Liver (tissue), 9 donors: Measurements from ENCODE around the gene PTRH1. TPM values are rescaled to one million over a fixed set of nuclear protein-coding genes. Genes with fewer than 3 reads are reported as not detected.

Experiments
- DNase-seq: peaks from one replicate; pipeline ENCODE4 v3.0.0-alpha.2; 2017; ENCODE audit warnings: low spot score
- H3K27ac ChIP-seq, 2 donors: one replicate each; pipeline ENCODE4 v1.7.0; 2013; ENCODE audit warnings: inconsistent platforms in 2 of 2, low read length in 2 of 2, control low read depth in 1 of 2, low read depth in 1 of 2, mild to moderate bottlenecking in 1 of 2
- H3K27me3 ChIP-seq, 4 donors: one replicate each; pipeline versions ENCODE4 v1.6.1 to v1.7.0; 2013; ENCODE audit warnings: low read length in 3 of 4, inconsistent platforms in 1 of 4, mild to moderate bottlenecking in 1 of 4, moderate library complexity in 1 of 4; ENCODE audit not compliant: control insufficient read depth in 4 of 4, insufficient read depth in 4 of 4
- H3K36me3 ChIP-seq, 4 donors: one replicate each; pipeline versions ENCODE4 v1.6.1 to v1.7.0; 2013; ENCODE audit warnings: low read length in 3 of 4, mild to moderate bottlenecking in 3 of 4, low read depth in 1 of 4, moderate library complexity in 1 of 4; ENCODE audit not compliant: control insufficient read depth in 4 of 4, insufficient read depth in 3 of 4
- H3K4me1 ChIP-seq, 4 donors: one replicate each; pipeline versions ENCODE4 v1.6.1 to v1.7.0; 2013; ENCODE audit warnings: low read length in 3 of 4, mild to moderate bottlenecking in 3 of 4, moderate library complexity in 1 of 4; ENCODE audit not compliant: control insufficient read depth in 4 of 4, insufficient read depth in 4 of 4
- H3K4me3 ChIP-seq, 3 donors: one replicate each; pipeline versions ENCODE4 v1.6.1 to v1.7.0; 2013; ENCODE audit warnings: low read length in 3 of 3, control low read depth in 1 of 3, low read depth in 1 of 3, mild to moderate bottlenecking in 1 of 3
- H3K9ac ChIP-seq, 2 donors: one replicate each; pipeline ENCODE4 v1.7.0; 2013; ENCODE audit warnings: low read length in 2 of 2, mild to moderate bottlenecking in 2 of 2, moderate library complexity in 2 of 2, control low read depth in 1 of 2, low read depth in 1 of 2
- H3K9me3 ChIP-seq, 4 donors: one replicate each; pipeline versions ENCODE4 v1.6.1 to v1.7.0; 2013; ENCODE audit warnings: low read length in 3 of 4; ENCODE audit not compliant: control insufficient read depth in 4 of 4
- ATF3 ChIP-seq: IDR thresholded peaks from 2 replicates; pipeline ENCODE4 v1.6.1; 2016; ENCODE audit warnings: antibody characterized with exemption
- CTCF ChIP-seq: fragments of 150-350 bp; IDR thresholded peaks from 2 replicates; pipeline ENCODE4 v1.5.1; 2017; ENCODE audit warnings: improper control_type of control experiment, low read depth, low read length; ENCODE audit not compliant: missing input control
- EGR1 ChIP-seq, 2 donors: IDR thresholded peaks; 2 replicates each; pipeline ENCODE4 v1.6.1; 2016 to 2018; ENCODE audit warnings: antibody characterized with exemption in 2 of 2, low read depth in 2 of 2
- FOXA1 ChIP-seq: IDR thresholded peaks from 2 replicates; pipeline ENCODE4 v1.6.1; 2016; ENCODE audit warnings: antibody characterized with exemption
- FOXA2 ChIP-seq: IDR thresholded peaks from 2 replicates; pipeline ENCODE4 v1.6.1; 2016; ENCODE audit warnings: antibody characterized with exemption
- GABPA ChIP-seq, 2 donors: IDR thresholded peaks in 1 of 2; conservative IDR thresholded peaks in 1 of 2; 2 replicates each; pipeline ENCODE4 v1.6.1; 2016; ENCODE audit warnings: antibody characterized with exemption in 2 of 2, mild to moderate bottlenecking in 1 of 2, moderate library complexity in 1 of 2
- HNF4A ChIP-seq, 2 donors: conservative IDR thresholded peaks; 2 replicates each; pipeline ENCODE4 v1.6.1; 2016; ENCODE audit warnings: antibody characterized with exemption in 2 of 2, mild to moderate bottlenecking in 2 of 2
- HNF4G ChIP-seq: IDR thresholded peaks from 2 replicates; pipeline ENCODE4 v1.6.1; 2016; ENCODE audit warnings: antibody characterized with exemption
- JUND ChIP-seq, 2 donors: IDR thresholded peaks; 2 replicates each; pipeline ENCODE4 v1.6.1; 2016; ENCODE audit warnings: antibody characterized with exemption in 2 of 2
- MAX ChIP-seq: IDR thresholded peaks from 2 replicates; pipeline ENCODE4 v1.6.1; 2016; ENCODE audit warnings: antibody characterized with exemption
- NR2F2 ChIP-seq: IDR thresholded peaks from 2 replicates; pipeline ENCODE4 v1.6.1; 2016; ENCODE audit warnings: antibody characterized with exemption
- RAD21 ChIP-seq, 2 donors: IDR thresholded peaks; 2 replicates each; pipeline ENCODE4 v1.6.1; 2016; ENCODE audit warnings: antibody characterized with exemption in 2 of 2, mild to moderate bottlenecking in 2 of 2
- REST ChIP-seq: IDR thresholded peaks from 2 replicates; pipeline ENCODE4 v1.6.1; 2016; ENCODE audit warnings: antibody characterized with exemption, mild to moderate bottlenecking
- RXRA ChIP-seq, 2 donors: IDR thresholded peaks; 2 replicates each; pipeline ENCODE4 v1.6.1; 2017 to 2018; ENCODE audit warnings: antibody characterized with exemption in 2 of 2, mild to moderate bottlenecking in 1 of 2
- SP1 ChIP-seq: IDR thresholded peaks from 2 replicates; pipeline ENCODE4 v1.6.1; 2018; ENCODE audit warnings: antibody characterized with exemption, mild to moderate bottlenecking
- TAF1 ChIP-seq: conservative IDR thresholded peaks from 2 replicates; pipeline ENCODE4 v1.6.1; 2016; ENCODE audit warnings: antibody characterized with exemption, mild to moderate bottlenecking
- YY1 ChIP-seq: IDR thresholded peaks from 2 replicates; pipeline ENCODE4 v1.6.1; 2016; ENCODE audit warnings: antibody characterized with exemption, mild to moderate bottlenecking
- ZBTB33 ChIP-seq: IDR thresholded peaks from 2 replicates; pipeline ENCODE4 v1.6.1; 2016; ENCODE audit warnings: antibody characterized with exemption
- WGBS: extraction: QIAGEN DNeasy Blood & Tissue Kit; methylation state at CpG from one replicate; pipeline ENCODE4 v1.1.7; 2013; 5-methylcytosine and 5-hydroxymethylcytosine counted together
- polyA plus RNA-seq, 2 donors: library from polyadenylated mRNA; stranded (reverse) in 1 of 2; unstranded in 1 of 2; fragments of 200-250 nt in 1 of 2; fragments of >200 nt in 1 of 2; fragmentation: Nextera tagmentation in 1 of 2; extraction: Ambion mirVana in 1 of 2; gene quantifications; one replicate each; pipeline versions ENCODE4 v1.2.1 to v1.2.3, GENCODE V29; 2013 to 2015
- total RNA-seq, 2 donors: library from RNA; depleted of rRNA; stranded (reverse); fragments of >200 nt; gene quantifications; one replicate each; pipeline ENCODE4 v1.2.3, GENCODE V29; 2014
- donor health status: healthy.
- donor health status: healthy.
- donor health status: healthy.
- donor health status: healthy.
- donor health status: healthy.

The PTRH1 gene
- total and polyA plus RNA-seq, 4 donors: 6.7 to 21.6 (median 9.7) TPM

- Histone ChIP-seq H3K4me3 (no peak overlapping the region), H3K36me3 (no peaks in the 10 kb centered on the region), H3K27ac (no peak overlapping the region), H3K9ac (no peak overlapping the region), H3K4me1 (peaks cover 2 to 6% (median 3%) of the 10 kb centered on the region in 4 donors), H3K27me3 (no peaks in the 10 kb centered on the region), H3K9me3 (no peaks in the 10 kb centered on the region)
- 93% methylated on average over 5 of the region's 5 CpGs for WGBS
- DNase-seq: no peak
- TF ChIP-seq ATF3 (no peak), MAX (no peak), FOXA1 (no peak), RXRA (IDR thresholded peaks at IDR 0.05) (no peak), HNF4G (no peak), CTCF (no peak), SP1 (no peak), NR2F2 (no peak), EGR1 (IDR thresholded peaks at IDR 0.05; ENCODE audit: low read depth in 2 of 2) (no peak), JUND (IDR thresholded peaks at IDR 0.05) (no peak), RAD21 (IDR thresholded peaks at IDR 0.05) (no peak), FOXA2 (no peak), YY1 (no peak), TAF1 (no peak), ZBTB33 (no peak), HNF4A (conservative IDR thresholded peaks at IDR 0.05) (no peak), REST (no peak), GABPA (IDR thresholded peaks at IDR 0.05 in 1 of 2, conservative IDR thresholded peaks at IDR 0.05 in 1 of 2) (no peak)
These were observed 17.1 kb downstream of the PTRH1 start for GRCh38 chr9:127698386-127698785.
